GM10266 (cell line): ENCODE data around the gene C6orf163.
A peak's percentile ranks its signal among the peaks of the same experiment; 100 is the strongest.

Source experiments
- DNase-seq: peaks from one replicate; pipeline ENCODE4 v3.0.0; 2012; ENCODE audit errors: extremely low spot score
- CTCF ChIP-seq: IDR thresholded peaks from 2 replicates; pipeline ENCODE4 v1.5.1; 2012; ENCODE audit warnings: mild to moderate bottlenecking, low read depth; ENCODE audit not compliant: control insufficient read depth, insufficient read depth; ENCODE audit errors: missing control alignments

C6orf163 gene

GRCh38 chr6:87340230-87340629 is 4.4 kb upstream of the C6orf163 start:
- TF ChIP-seq CTCF, result no peak
- DNase-seq, result no peak

- no peak for TF ChIP-seq CTCF
- DNase-seq, result no peak
These were observed 3.5 kb upstream of the C6orf163 start for GRCh38 chr6:87341158-87341557.

- peak; percentile 24 for DNase-seq
- TF ChIP-seq CTCF, result no peak
These were observed 2.7 kb upstream of the C6orf163 start for GRCh38 chr6:87341899-87342298.

GRCh38 chr6:87342829-87343228 is 1.8 kb upstream of the C6orf163 start:
- TF ChIP-seq CTCF, result no peak
- DNase-seq, result no peak

- DNase-seq, result no peak
- TF ChIP-seq CTCF, result no peak
These were observed 2.1 kb downstream of the C6orf163 start for GRCh38 chr6:87346700-87347099.

GRCh38 chr6:87349896-87350295 is 5.3 kb downstream of the C6orf163 start:
- no peak for TF ChIP-seq CTCF
- DNase-seq, result no peak

GRCh38 chr6:87350516-87350915 is 5.9 kb downstream of the C6orf163 start:
- DNase-seq, result no peak

More at GRCh38 chr6:87350516-87350915, 5.9 kb downstream of the C6orf163 start:
- TF ChIP-seq CTCF, result no peak
